Activated CD4-positive, CD25-positive, alpha-beta regulatory T cell treated with anti-CD3 and anti-CD28 coated beads, Interleukin-2, amount 50 U/mL, for 16 hours (primary cell): Measurements from ENCODE around the gene FAM53B.
A peak's percentile ranks its signal among the peaks of the same experiment; 100 is the strongest.

Experiments used
- DNase-seq: peaks from one replicate; pipeline ENCODE4 v3.0.0-alpha.2; 2020; ENCODE audit warnings: low read depth, low spot score

Gene FAM53B

DNA sequence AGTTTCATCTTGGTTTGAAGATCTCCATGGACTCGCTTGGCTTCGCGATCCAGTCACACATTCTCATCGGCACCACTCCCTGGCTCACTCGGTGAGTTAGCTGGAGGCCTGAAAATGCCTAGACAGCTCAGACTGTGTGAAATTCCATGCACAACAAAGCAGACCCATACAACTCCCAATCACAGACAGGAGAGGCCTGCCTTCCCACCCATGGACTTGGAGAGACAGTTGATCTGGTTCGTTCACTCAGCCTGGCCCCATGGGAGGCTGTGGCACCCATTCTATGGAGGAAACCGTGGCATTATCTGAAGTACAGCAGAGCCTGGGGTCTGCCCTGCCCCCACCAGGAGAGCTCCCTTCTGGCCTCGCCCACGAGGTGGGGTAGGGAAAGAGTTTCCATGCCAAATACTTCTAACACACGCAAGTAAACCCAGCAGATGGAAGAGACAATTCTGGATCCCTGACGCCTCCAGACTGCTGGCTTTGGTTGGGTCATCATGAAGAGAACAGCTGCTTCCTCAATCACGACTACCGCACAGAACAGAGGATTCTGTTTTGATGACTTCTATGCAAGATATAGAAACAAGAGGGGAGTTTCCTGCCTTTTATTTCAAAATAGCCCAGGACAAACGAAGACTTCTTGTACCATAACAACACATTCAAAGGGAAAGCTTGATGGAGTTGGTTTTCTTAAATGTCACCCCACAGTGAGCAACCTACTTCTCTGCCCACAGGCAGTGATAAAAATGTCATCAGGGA is 15.9 kb downstream of the FAM53B start:
- DNase-seq = no peak

DNA sequence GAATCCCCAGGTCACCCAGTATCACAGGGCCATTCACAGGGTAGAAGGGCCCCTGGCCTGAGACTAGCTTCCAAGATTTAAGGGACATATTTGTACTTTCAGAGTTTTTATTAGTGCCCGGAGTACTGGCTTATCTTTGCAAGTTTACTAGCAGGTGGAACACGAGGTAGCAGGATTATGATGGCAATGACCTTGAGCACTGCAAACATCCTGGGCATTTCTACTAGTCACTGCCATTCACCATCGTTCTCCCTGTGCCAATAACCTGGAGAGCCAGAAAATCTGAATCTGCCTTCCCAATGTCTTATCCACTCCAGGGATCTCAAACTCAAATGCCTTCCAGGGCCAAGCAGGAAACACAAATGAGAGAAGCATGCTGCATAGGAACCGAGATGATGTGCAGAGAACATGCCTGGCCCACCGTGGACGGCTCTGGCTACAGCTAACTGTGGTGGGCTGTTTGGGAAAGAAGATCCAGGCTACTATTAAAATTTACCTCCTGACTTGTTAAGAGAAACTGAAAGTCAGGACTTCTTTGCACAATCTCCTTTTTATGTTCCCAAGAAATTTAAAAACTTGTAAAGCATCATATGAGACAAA is 16.7 kb downstream of the FAM53B start:
- no peak for DNase-seq

DNA sequence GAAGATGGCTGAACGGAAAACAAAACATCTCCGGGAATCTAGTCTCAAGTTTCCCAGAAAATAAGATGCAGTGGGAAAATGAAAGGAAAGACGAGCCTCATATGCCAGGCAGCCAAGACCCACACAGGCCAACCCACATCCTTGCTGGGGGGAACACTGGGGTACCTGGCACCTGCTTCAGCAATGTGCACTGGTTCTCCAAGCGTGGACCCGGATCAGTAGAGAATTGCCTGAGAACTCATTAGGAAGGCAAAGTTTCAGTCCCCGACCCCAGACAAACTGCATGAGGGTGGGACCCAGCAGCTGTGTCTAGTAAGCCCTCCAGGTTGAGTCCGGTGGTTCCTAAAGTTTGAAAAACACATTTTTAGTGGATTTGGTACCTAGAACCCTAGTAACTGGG is 18.4 kb downstream of the FAM53B start:
- no peak for DNase-seq

DNA sequence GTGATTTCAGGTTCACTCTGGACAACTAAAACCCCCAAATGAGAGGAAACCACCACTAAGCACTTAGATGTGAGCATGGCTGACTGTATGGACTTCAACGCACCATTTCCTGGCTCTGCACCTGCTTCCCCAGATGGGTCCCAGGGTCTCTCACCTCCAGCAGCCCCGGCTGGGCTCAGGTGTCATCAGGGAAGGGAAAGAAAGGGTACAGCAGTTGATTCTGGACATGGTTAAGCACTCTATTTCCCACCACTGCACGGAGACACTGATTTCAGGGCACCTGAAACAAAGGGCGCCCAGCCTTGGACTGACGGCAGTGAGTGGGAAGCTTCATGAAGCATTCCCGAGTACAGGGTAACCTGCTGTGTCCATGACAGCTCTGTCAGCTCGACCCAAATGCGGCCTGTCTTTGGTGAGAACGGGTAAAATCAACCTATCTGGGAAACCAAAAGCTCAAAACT is 19.0 kb downstream of the FAM53B start:
- DNase-seq = no peak

DNA sequence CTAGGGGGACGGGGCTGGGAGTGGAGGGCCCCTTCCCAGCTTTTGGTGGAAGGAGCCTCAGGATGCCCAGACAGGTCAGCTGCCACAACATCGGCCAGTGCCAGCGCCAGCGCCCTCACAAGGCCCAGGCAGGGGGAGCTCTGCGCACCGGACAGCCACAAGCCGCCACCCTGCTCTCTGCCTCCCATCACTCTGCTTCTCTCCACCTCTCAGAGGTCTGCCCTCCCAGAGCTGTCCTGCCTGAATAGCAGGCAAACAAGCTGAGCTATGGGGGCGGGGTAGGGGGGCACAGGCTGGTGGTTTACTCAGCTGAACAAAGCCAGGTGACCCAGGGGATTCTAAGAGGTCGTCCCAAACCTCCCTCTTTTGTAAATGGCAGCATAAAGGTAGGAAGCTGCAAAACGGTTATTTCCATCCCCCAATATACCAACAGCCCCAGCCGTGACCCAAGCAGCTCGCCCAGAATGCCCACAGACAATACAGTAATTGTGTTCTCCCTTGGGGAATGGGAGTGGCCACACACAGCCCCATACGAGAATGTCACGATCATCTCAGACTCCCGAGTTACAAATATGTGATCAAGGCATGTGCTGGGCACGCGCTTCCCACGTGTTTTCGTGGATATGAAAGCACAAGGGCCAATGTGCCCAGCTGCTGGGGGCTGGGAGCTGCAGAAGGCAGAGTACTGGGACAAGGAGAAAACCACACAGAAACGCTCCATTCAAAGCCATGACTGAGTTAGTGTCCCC is 19.7 kb downstream of the FAM53B start:
- no peak for DNase-seq

DNA sequence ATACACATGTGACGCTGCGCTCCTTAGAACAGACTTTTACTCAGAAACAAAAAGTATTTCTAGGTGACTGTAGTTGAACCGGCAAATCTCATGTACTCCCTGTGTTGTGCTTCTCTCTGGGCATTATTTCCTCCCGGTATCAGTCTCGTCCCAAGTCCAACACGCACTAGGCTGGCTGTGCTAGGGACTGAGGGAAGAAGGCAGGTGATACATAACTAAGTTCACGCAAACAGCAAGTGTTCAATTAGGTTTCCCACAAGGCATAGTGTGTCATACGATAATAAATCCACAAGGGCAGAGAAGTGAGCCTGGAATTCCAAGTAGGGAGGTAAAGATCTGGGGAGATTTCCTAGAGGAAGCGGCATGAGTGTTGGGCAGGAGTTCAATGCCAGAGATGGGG is 20.4 kb downstream of the FAM53B start:
- DNase-seq = no peak

DNA sequence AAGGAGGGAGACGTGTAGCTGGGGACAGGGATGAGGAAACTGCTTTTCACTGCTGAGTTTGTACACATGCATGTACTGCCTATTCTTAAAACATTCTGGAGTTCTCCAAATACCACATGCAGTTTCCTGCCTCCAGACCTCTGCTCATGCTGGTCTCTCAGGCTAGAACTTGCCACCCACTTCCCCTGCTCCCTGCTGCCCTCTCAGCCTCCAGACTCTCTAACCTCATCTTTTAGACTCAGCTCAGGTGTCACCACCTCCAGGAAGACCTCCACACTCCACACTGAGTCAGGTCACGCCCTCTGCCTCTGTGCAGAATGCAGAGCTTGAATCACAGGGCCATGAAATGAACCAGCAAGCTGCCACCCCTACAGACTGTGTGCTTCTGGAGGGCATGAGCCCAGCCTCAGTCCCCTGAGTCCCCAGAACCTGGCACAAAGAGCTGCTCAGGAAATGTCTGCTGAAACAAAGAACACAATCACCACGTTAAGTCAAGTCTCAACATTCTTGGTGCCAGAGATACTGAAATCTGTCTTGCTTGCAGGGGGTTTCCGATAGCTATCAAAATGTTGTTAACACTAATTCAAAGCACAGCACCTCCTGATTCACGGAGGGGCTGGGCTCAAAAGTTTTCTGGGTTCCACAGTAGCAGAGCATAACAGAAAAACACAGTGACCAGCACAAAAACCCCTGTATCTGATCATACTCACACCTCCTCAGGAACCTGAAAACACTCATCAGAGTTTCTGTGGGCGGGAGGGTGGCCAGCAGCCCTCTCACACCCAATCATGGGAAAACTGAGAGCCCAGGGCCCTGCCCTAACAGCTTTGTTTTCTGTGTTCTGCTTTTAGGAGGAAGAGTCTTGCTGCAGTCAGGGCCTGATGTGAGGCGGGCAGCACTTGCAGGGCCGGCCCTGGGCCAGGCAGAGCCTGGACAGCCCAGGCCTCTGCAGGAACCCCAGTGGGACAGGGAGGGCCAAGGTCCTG is 21.1 kb downstream of the FAM53B start:
- no peak for DNase-seq

DNA sequence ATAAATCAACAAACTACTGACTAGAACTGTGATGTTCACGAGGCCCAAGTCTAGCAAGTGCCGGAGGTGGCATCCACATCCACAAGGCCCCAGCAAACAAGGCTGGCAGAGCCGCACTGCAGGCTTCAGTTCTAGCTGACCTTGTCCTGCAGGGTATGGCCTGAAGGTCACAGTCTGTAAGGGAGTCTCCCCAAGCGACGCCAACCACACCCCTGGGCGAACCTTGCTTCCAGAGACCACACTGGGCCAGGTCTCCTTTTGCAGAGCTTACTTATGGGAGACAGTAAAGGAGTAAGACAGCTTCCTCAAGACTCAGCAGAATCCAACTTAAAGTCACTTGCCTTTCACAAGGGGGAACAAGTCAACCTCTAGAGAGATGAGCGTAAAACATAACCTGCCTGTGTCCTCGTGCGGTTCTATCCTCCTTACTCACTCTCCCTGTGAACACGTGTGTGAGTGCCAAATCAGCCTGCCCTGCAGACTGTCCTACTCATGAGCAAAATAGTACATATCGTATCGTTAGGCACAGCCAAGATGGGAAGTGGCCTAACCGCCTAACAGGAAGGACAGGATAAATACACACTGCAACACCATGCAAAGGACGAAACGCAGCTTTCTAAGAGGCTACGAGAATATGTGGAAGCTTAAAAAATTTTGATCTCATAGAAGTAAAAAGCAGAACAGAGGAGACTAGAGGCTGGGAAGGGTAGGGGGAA is 22.7 kb downstream of the FAM53B start:
- DNase-seq = no peak

DNA sequence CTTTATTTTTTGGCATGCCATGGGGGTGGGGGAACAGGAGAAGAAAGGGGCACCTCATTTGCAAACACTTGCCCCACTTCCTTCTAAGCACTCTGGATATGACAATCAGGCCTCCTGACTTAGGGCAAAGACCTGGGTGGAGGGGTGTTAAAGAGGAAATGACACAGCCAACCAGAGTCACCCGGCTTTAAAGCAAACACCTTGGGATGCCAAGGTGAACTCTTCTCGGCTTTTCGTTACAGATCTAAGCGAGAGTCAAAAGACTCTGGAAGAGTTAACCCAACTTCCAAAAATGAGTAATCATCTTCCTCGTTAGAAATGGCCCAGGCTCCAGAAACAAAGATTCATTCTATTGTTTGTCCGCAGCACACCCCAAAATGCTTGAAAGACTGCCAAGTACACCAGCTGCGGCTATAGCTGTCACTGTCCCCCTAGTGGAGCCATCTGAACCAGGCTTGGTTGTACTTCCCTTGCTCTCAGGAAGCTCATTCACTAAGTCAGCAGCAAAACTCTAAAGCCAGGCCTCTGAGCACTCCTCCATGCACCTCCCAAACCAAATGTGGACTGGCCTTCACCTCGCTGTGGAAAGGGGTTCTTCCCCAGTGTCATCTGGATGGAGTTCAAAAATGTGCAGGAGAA is 24.8 kb downstream of the FAM53B start:
- peak; percentile 55 for DNase-seq

DNA sequence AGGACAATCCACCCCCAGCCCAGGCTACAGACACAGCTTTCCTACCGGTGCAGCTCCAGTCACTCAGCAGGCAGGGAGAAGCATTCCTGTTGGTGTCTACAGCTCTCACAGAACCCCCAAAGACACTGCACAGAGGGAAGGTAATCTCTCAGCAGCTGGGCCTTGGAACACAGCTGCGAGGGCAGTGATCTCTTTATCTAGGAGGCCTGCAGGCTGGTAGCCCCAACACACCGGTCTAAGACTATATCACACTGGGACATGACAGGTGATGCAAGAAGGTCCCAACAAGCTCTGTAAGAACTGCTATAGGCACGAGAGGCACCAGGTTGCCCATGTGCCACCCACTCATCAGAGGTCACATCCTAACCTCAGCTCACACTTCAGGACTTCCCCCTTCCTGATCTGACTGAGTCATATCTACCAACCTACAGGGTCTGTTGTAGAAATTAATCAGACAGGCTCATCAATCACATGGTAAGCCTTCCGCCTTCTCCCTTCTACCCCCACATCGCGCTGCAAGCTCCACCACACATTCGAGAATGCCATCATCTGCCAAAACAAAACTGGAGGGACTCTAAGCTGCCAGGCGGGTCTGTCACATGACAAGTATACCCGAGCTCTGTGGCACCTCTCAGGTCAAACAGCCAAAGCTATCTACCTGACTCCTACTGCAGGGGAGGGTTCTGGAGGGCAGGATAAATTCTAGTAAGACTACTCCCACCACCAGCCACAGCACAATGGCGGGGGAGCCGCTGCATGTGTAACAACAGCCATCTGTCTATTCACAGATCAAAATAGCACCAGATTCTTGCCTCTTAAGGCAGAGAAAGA is 26.1 kb downstream of the FAM53B start:
- DNase-seq = peak; percentile 68

DNA sequence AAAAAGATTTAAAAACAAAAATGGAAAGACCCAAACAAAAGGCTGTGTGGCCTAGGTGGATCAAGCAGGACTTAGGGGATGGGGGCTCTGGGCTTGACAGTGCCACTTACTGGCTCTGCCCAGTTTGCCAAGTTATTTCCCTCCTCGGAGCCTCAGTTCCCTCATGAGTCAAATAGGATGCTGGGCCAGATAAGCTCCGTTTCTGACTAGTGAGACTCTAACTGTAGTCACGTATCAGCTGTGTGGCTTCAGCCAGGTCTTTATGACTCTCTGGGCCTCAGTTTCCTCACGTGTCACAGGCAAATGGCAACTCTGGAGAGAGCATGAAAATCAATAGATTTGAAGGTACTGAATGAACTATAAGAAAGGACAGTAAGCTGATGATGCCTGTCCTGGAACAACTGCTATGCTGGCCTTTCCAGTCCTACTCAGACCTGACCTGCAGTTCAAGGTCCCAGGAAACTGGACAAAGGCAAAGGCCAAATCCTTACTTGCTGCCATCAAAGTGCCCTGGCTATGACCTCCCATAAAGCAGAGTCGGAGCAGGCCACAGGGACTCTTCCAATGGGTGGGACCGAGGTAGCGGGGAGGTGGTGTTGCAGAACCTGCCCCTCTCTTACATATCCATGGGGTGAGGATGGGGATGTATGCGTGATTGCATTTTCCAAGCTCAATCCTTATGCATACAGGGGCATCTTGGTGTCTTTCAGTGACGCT is 27.0 kb downstream of the FAM53B start:
- DNase-seq = no peak

DNA sequence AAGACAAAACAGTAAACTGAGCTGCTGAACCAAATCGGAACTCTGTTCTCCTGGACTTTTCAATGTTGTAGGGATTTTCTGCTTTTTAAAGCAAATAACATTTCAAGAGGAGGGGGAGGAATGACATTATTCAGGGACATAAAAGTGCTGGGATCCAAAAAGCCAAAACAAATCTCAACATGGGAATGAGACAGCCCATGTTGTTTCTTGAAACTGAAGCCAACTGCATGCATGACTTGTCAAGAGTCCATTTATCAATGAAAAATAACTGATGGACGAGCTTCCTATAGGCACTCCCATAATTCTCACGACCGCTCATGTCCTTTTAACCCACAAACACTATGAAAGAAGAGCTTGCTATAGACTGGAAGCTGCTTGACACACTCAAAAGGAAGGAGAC is 27.8 kb downstream of the FAM53B start:
- DNase-seq = no peak

DNA sequence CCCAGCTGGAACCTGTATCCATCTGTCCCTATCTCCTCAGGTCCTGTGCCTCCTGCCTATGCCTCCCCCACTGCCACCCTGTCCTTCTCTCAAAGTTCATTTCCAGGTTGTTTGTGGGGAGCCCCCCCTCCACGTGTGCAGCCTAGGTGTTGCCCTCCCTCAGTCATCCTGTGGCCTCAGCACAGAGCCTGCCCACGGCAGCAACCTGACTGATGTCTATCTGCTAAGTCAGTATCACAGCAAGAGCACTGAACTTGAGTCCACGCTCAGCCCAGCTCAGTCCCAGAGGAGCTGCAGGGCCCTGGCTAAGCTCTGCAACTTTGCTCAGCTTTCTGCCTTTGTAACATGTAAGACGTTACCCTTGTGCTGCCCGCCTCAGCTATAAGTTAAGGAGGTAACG is 28.7 kb downstream of the FAM53B start:
- no peak for DNase-seq

DNA sequence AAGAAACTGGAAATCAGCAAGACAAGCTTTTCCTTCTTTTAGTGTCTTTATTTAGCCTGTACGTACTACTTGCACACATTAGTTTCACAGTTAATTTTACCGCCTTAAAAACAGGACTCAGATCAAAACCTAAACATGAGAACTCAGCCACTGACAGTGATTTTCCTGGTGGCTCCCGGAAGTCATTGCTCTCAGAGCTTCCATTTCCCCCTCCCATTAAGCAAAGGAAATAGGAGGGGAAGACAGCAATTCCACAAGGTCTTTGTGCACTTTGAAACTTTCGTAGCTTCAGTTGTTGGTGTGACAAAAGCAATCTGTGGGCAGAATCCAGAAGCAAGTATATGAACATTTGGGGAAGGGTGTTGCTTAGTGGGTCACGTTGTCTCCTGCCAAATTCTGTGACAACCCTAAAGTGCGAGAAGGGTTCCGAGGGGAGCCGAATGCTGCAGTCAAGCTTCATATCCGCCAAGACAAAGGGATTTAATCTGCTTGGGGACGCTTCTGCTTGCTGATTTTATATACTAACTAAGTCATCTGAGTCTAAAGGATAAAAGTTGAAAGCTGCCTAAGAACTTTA is 30.4 kb downstream of the FAM53B start:
- no peak for DNase-seq

DNA sequence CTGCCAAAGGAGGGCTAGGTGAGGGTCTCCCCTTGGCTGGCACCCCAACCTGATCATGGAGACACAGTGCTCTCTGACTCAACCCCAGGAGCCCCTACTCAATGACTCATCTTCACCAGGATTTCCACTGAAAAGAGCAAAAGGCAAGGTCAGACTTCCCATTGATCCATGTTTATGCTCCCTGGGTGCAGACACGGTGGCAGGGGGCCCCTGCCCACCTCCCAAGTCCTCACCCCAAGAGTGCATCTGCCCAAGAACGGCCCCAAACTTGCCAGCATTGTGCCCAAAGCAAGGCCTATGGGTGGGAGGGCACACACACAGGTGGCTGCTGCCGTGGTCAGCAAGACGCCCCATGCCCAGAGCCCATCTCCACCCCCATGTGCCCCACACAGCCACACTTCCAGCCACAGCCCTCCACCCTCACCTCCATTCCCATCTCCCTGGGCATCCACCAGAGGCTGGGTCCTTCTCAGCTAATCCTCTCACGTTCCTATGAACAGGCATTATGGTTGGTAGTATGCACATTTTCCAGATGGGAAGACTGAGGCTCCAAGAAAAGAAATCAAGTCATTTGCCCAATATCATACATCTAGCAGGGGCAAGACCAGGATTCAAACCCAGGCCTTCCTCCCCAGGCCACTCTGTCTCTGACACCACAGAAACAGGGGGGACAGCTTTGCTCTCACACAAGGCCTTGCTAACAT is 31.3 kb downstream of the FAM53B start:
- no peak for DNase-seq

DNA sequence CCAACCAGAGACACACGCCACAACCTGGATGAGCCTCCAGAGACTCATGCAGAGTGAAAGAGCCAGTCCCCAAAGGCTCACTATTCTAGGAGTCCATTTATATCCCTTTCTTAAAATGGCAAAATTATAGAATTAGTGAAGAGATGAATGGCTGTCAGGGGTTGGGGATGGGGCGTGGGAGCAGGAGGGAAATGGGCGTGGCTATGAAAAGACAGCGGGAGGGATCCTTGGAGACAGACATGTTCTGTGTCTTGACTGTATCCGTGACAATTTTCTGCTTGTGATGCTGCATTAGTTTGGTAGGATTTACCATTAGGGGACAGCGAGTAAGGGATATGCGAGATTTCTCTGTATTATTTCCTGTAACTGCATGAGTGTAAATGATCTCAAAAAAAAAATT is 33.0 kb downstream of the FAM53B start:
- DNase-seq = no peak

DNA sequence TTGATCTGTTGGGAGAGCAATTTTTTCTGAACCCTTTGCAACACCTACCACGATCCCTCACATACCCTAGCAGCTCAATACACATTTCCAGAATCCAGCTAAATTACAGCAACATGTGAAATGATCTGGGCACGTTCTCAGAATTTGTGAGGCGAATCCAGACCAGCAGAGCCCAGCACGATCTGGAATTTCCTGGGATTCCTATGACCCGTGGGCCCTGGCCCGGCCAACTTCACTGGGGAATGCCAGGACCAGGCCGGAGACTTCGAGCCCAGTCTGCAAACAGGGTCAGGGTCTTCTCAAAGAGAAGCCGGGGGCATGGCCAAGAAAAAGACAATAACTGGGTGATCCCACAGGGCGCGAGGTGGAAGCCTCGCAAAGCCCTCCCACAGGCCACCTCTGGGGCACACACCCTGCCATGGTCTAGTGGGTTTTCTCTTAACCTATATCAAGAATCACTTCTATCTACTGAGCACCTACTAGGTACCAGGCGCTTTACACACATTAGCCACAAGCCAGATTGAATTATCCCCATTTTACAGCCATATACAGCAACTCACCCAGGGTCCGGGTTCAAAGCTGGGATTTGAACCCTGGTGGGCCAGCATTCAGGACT is 33.8 kb downstream of the FAM53B start:
- DNase-seq = no peak
